HG03442 (cell line): ENCODE data around the gene VWA3B.
"Not testable (repeated sequence)": the region's sequence is repeated elsewhere in the genome, so short reads cannot be mapped to it uniquely, and the experiment has no call there.

Experiments used
- ATAC-seq: cut with Tn5 transposase; IDR thresholded peaks from one replicate; pipeline ENCODE4 v1.9.1; 2021; ENCODE audit warnings: mild to moderate bottlenecking, moderate library complexity; ENCODE audit not compliant: unreplicated experiment

Gene VWA3B

DNA sequence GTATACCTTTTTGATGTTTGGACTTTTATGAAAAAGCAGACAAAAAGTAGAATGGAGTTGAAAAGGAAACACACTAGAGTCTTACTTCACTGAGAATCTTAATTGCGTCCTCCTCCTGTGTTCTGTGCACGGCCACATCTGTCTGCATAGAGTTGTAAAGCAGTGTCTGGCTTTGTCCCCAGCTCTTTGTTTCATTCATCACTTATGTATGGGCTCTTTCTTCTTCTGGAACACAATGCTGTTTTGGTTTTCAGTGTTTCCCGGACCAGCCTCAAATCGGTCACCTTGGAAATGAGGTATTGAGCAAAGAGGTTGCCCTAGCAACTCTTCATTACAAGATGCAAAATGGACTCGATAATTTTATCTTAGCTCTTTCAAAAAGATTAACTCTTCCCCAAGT, 155.0 kb downstream of the VWA3B start:
- no peak for ATAC-seq

- no peak for ATAC-seq
These were observed 158.5 kb downstream of the VWA3B start for GRCh38 chr2:98245491-98245890.

GRCh38 chr2:98247383-98247782, 160.4 kb downstream of the VWA3B start:
- no peak for ATAC-seq

DNA sequence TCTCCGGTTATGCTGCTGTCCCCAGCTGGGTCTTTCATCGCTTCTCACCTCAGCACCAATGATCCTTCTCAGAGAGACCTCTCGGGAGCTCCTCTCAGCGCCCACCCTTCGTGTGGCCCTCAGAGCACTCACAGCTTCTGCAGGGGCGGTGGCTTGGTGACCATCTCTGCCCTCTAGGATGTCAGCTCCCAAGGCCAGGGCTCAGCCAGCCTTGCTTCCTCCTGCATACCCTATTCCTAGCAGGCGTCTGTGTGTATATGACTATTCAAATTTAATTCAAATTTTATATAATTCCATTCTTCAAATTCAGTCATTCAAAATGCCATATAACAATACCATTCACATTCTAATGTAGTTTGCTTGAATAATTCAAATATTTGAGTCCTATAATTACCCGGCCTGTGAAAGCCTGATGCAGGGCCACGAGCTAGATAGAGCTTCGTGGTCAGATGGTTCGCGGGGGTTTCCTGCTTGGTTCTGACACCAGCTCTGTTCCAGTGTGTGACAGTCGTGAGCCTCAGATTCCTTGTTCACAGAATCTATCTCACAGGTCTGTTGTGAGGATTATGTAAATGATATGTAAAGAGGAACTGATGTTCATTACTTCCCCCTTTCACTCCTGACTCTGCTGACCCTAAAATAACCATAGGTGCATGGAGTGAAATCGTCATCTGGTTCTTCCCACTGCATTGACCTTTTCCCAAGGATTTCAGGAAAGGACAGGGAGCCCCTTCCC, 165.2 kb downstream of the VWA3B start:
- no peak for ATAC-seq

GRCh38 chr2:98253461-98254070, 166.6 kb downstream of the VWA3B start:
- ATAC-seq, result no peak

- ATAC-seq, result no peak
These were observed 167.6 kb downstream of the VWA3B start for GRCh38 chr2:98254504-98255059.

- no peak for ATAC-seq
These were observed 171.9 kb downstream of the VWA3B start for GRCh38 chr2:98258906-98259305.

GRCh38 chr2:98263362-98263761, 176.4 kb downstream of the VWA3B start:
- ATAC-seq, result no peak

DNA sequence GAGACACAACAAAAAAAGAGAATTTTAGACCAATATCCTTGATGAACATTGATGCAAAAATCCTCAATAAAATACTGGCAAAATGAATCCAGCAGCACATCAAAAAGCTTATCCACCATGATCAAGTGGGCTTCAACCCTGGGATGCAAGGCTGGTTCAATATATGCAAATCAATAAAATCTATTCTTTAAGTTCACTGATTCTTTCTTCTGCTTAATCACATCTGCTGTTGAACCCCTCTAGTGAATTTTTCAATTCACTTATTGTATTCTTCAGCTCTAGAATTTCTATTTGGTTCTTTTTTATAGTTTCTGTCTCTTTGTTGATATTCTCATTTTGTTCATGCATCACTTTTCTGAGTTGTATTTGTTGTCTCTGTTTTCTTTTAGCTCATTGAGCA, 181.3 kb downstream of the VWA3B start:
- ATAC-seq, result not testable (repeated sequence)

- no peak for ATAC-seq
These were observed 182.3 kb downstream of the VWA3B start for GRCh38 chr2:98269274-98269673.

DNA sequence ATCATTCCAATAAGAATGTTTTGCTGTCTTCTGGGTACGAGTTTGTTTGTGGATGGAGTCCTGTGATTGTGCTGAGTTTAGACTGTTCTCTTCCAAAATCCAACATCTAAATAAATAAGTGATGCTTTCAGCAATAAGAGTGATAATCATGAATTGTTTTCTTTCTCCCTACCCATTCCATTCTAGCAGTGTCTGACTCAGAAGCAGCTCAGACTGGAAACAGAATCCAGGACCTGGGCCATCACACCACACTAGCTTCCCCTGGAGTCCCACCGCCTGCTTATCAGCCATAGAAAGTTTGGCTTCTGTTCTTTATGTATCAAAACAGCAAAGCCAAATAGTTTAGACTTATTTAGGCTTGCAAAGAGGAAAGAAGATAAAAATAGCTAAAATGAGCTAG, 182.9 kb downstream of the VWA3B start:
- ATAC-seq, result no peak

DNA sequence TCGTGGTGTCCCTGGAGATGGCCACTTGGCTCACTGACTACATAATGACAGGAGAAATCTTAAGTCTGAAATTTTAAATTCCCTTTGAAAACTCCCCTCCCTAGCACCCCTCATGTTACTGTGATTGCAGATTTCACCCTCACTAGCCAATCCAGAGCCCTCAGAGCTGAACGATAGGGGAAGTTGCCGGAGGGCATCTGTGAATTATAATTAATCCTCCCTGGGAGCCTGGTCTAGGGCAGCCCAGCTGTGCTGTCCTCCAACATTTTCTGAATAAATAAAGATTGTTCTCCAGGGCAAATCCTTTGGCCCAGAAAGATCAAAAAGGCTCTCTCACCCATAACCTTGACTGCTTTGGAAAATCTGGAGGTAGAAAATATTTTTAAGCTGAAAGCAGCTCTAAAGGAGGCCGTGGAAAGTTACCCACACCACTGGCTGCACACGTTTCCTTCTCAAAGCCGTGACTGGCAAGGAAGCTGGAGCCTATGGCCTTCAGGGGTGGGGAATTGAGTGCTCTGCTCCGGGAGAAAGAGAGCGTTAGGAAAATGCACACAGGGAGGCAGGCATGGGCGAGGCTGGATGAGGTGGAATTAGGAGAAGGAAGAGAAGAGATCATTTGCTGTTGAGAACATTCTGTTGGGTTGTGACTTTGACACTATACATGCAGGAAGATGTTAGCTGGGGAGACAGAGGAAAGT, 190.3 kb downstream of the VWA3B start:
- ATAC-seq, result no peak

DNA sequence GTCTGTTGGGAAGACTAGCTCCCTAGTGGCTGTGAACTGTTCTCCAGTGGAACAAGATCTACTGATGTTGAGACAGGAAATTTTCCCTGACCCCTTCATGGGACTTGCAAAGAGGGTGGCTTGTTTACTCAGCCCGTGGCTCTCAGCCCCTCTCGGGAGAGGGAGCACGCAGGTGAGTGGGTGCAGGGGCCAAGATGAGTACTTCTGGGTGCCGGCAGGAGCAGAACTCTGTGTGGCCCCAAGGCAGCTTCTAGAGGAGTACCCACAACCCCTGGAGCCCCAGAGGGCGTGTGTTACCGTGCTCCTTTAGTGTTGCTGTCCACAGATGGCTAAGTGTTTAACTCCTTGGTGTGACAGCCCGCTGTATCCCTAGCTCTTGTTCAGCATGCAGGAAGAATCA, 191.1 kb downstream of the VWA3B start:
- ATAC-seq, result no peak

DNA sequence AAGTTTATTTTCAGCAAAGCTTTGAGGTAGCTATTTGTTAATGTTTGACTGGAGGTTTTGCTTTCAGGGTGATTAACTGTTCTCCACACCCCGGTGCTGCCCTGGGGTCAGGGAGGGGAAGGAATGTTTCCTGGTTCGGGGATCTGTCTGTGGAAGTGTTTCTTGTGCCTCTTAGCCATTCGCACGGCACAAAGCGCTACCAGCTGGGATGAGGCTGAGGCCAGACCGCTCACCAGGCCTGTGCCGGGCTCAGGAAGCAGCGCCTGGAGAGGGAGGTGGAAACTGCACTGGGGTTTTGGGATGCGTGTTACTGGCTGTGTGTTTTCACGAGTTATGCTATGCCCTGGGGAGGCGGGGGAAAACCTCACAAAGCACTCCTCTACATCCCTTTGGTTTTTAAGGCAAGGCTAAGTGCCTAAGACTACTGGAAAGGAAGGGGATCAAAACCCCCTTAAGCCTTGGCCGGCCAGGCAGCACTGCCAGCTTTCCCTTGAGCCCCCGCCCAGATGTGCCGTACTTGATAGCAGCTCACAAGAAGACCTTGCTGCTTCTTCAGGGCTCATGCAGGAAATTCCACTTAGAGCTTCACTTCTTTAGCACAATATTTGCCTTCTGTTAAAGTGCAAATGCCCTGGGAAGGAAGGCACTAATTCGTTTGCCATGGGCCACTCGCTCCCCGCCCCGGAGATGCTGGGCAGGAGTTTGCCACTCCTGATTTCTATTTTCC, 193.6 kb downstream of the VWA3B start:
- ATAC-seq, result no peak

- no peak for ATAC-seq
These were observed 194.6 kb downstream of the VWA3B start for GRCh38 chr2:98281607-98282006.

GRCh38 chr2:98282109-98282508, 195.1 kb downstream of the VWA3B start:
- no peak for ATAC-seq

GRCh38 chr2:98293030-98293429, 206.1 kb downstream of the VWA3B start:
- no peak for ATAC-seq

DNA sequence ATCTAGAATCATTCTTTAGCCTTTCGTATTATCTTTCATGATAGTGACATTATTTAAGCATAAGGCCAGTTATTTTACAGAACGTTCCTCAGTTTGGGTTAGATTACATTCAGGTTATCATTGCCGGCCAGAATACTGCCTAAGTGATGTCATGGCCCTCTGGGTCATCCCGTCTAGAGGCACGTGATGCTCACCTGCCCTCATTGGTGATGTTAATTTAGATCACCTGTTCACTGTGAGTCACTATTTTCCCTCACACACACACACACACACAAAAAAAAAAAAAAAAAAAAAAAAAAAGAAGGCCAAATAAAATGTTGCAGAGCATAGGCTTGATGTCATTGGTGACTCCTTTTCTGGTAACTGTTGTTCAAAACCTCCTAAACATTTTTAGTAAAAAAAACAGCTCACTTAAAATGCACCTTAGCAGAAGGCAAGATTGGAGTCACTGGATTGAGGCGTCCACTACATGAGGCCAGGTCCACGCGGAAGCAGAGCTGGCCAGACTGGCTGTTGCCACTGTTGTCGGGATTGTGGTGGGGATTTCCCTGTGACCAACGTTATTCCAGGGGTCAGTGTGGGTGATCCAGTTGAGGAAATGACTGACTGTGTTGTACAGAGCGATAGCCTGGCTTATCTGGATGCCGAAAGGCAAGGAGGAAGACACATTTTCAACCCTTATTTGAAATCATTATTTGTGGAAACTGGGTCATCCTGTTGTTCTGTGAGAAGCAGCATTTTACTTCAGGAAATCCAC, 207.1 kb downstream of the VWA3B start:
- no peak for ATAC-seq

- ATAC-seq, result no peak
These were observed 207.7 kb downstream of the VWA3B start for GRCh38 chr2:98294711-98295110.

GRCh38 chr2:98295275-98295674, 208.3 kb downstream of the VWA3B start:
- ATAC-seq, result no peak
